ENCODE data around the gene CILP2.

- TF ChIP-seq CTCF (conservative IDR thresholded peaks at IDR 0.05; ENCODE audit: low read length) (no peak), EZH2phosphoT487 (IDR thresholded peaks at IDR 0.05; ENCODE audit: borderline replicate concordance) (no peak)
Observed at GRCh38 chr19:19526581-19527370, 11.3 kb upstream of the CILP2 start.
